Measurements from ENCODE around the gene SAMD5. TPM values are rescaled to one million over a fixed set of nuclear protein-coding genes. Genes with fewer than 3 reads are reported as not detected.

SAMD5 gene
- total and polyA plus RNA-seq, 9 of the 15 experiments (the other 6 are each of a cell fraction or from before 2014, with no cell fraction given): 0.15 to 0.91 (median 0.55) TPM

- Histone ChIP-seq H3K4me2 (ENCODE audit: insufficient read depth, low read length) (no peak overlapping the region), H3K9me1 (ENCODE audit: control insufficient read depth, insufficient read depth, low read length) (no peaks in the 10 kb centered on the region), H3K27me3 (ENCODE audit: control insufficient read depth in 2 of 2, insufficient read depth in 2 of 2, low read length in 2 of 2) (peaks cover 13 to 24% of the 10 kb centered on the region in 2 experiments), H3K9me3 (replicated peaks; ENCODE audit: control insufficient read depth, insufficient read depth, low read depth, low read length) (no peaks in the 10 kb centered on the region), H4K20me1 (replicated peaks; ENCODE audit: control insufficient read depth, insufficient read depth, low read length) (no peaks in the 10 kb centered on the region), H3K27ac (ENCODE audit: extremely low read depth, low read depth, low read length) (no peak overlapping the region), H3K4me3 (no peak overlapping the region), H3K79me2 (ENCODE audit: control insufficient read depth, insufficient read depth, low read length) (no peaks in the 10 kb centered on the region), H3K36me3 (ENCODE audit: control insufficient read depth, insufficient read depth, low read length) (no peaks in the 10 kb centered on the region), H3K4me1 (replicated peaks in 1 of 2; ENCODE audit: control insufficient read depth in 2 of 2, insufficient read depth in 2 of 2, low read length in 2 of 2) (no peaks in the 10 kb centered on the region), H2AFZ (ENCODE audit: low read depth, low read length) (no peak overlapping the region), H3K9ac (ENCODE audit: insufficient read depth in 1 of 2, low read depth in 2 of 2, low read length in 2 of 2) (no peak overlapping the region)
- DNase-seq (ENCODE audit: extremely low read depth in 1 of 4, low spot score in 3 of 4): no peak
- ATAC-seq: no peak
- intact Hi-C loops (cut with micrococcal nuclease) (no loop called here), in situ Hi-C loops (cut with MboI) (no loop called here)
- TF ChIP-seq DIDO1 (tag; IDR thresholded peaks at IDR 0.05; ENCODE audit: low read depth): no peak
- peak; percentile 49; the same call in 1 of the 2 replicates for TF ChIP-seq ZNF316 (IDR thresholded peaks at IDR 0.05)
- TF ChIP-seq KDM5B (IDR thresholded peaks at IDR 0.05; ENCODE audit: insufficient replicate concordance, low read depth, low read length): no peak
- no peak for TF ChIP-seq MBD2 (IDR thresholded peaks at IDR 0.05; ENCODE audit: borderline replicate concordance, low read depth)
- no peak for TF ChIP-seq MXI1 (IDR thresholded peaks at IDR 0.05; ENCODE audit: low read depth, low read length)
- no peak for TF ChIP-seq MCM7 (IDR thresholded peaks at IDR 0.05)
- TF ChIP-seq SMAD4 (CRISPR knock-in tag; conservative IDR thresholded peaks at IDR 0.05): no peak
- TF ChIP-seq C11orf30 (IDR thresholded peaks at IDR 0.05; ENCODE audit: low read depth): peak; percentile 48; the same call in 1 of the 2 replicates
- no peak for FAIRE-seq
- ChIA-PET POLR2A (interaction anchor here (0.7 kb wide), 1 partner anchor 800 kb away, joined by 3 read pairs; no protein-coding TSS in a partner anchor), CTCF (ENCODE audit: low intra/inter-chr PET ratio) (no interaction called here)
- BruUV-seq (replicated peaks): no TSS peak
- 18% methylated on average over 3 of the region's 3 CpGs for WGBS (ENCODE audit: insufficient coverage, low coverage, missing lambda C conversion rate)
Measured at GRCh38 chr6:147617366-147617765, 108.9 kb downstream of the SAMD5 start.

Data from K562 (cell line).